LNCAP (cell line): ENCODE data around the gene GLYR1.

Experiments
- TF ChIP-seq, protein P1 (sequence below): fragments of 450-650 bp; IDR thresholded peaks from 2 replicates; pipeline ENCODE4 v1.5.1; 2017; ENCODE audit warnings: mild to moderate bottlenecking

The GLYR1 gene

GRCh38 chr16:4883501-4883900 is 36.4 kb upstream of the GLYR1 start:
- TF ChIP-seq, protein P1, sequence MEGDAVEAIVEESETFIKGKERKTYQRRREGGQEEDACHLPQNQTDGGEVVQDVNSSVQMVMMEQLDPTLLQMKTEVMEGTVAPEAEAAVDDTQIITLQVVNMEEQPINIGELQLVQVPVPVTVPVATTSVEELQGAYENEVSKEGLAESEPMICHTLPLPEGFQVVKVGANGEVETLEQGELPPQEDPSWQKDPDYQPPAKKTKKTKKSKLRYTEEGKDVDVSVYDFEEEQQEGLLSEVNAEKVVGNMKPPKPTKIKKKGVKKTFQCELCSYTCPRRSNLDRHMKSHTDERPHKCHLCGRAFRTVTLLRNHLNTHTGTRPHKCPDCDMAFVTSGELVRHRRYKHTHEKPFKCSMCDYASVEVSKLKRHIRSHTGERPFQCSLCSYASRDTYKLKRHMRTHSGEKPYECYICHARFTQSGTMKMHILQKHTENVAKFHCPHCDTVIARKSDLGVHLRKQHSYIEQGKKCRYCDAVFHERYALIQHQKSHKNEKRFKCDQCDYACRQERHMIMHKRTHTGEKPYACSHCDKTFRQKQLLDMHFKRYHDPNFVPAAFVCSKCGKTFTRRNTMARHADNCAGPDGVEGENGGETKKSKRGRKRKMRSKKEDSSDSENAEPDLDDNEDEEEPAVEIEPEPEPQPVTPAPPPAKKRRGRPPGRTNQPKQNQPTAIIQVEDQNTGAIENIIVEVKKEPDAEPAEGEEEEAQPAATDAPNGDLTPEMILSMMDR, result no peak

DNA sequence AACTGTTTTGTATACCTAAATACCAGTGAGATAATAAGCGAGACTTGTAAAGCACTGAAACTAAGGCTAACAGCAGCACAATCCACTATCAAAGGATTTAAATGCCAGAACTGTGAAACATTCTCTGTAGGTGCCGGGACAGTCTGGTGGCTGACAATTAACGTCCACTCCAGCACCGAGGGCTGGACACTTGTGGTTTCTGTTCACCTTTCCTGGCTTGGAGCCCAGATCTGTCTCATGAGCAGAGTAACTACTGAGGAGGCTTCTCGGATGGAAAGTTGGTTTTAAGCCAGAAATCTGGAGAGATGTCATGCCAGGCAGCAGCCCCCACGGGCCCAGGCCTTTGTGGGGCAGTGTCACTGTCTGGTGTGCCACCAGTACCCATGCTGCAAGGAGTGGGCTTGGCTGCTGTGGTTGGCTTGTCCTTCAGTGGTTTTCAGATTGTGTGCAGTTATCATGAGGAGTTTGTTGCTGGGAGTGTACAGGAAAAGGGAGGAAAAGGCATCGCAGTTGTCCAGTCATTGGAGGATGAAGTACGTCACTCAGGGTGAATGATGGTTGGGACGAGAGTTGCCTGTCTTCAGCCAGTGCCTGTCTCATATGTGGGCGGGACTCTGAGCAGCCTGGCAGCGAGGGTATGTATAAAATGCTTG is 35.7 kb upstream of the GLYR1 start:
- TF ChIP-seq, protein P1, result no peak

- TF ChIP-seq, protein P1, result no peak
Observed at GRCh38 chr16:4882000-4882632, 35.0 kb upstream of the GLYR1 start.

DNA sequence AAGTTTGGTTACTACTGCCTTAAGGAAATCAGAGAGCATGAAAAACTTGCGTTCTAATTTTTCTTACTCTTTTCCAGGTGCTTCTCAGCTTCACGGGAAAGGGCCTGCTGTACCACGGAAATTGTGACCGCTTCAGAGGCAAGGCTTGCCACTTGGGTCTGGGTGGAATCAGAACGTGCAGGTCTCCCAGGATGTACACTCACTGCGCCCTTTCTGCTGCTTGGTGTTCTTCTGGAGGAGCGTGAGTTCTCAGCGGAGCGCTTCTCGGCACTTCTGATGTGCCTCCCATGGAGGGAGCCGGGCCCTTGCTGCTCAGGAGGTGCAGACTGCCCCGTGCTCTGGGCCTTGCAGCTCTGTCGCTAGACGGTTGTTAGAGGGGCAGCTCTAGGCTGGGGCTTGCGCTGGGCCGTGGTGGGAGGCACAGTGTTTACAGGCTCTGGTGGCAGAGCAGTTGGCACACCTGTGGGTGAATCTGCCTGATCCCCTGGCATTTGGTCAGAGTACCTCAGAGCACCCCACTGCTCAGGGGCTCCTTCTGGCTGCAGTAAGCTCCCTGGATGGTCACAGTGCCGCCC is 33.0 kb upstream of the GLYR1 start:
- TF ChIP-seq, protein P1, result no peak

DNA sequence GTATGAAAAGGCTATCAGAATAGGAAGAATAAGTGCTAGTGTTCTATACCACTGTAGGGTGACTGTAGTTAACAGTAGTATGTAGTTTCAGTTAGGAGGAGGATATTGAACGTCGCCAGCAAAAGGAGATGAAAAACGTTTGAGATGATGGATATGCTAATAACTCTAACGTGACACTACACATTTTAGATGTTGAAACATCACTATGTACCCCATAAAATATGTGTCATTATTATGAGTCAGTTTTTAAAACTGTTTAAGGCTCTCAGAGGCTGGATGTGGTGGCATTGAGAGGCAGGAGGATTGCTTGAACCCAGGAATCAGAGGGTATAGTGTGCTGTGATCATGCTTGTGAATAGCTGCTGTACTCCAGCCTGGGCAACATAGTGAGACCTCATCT is 32.0 kb upstream of the GLYR1 start:
- TF ChIP-seq, protein P1, result no peak

DNA sequence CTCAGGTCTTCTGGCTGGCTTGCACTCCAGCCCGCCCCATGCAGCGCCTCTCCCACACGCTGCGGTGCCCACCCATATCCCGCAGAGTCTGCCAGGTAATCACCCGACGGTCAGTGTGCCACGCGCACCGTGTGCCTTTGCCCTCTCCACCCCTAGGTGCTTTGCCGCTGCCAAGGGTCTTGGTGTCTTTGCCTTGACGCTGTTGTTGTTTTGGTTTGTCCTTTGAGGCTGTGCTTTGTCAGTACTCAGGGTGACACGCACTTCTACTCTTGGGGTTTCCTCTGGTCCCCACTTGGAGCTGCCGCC is 30.2 kb upstream of the GLYR1 start:
- TF ChIP-seq, protein P1, result no peak

DNA sequence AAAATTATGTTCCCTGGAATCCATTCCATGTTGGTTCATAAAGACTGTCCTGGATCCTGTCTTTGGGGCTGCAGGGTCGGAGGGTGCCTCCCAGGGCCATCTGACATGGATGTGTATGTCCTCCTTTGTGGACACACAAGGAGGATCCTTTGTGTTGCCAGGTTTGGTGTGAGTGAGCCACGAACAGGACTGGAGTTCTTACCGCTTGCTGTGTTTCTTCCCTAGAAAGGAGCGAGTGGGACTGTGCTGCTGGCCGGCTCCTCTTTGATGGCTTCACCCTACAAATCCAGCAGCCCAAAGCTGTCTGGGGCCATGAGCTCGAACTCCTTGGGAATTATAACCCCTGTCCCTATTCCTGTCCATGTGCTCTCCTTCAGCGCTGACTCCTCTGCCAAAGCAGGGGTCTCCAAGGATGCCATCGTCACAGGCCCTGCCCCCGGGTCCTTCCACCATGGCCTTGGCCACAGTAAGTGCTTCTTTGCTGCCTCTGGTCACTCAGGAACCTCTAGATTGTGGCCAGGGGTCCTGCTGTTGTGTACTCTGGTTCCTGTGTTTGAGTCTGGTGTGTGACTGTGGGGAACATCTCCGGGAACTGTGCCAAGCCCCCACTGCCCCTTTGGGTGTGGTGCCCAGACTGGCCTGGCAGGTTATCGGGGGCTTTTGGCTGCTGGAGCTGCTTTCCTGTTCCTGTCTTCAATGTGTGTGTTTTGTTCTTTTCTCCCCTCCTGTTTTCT is 29.7 kb upstream of the GLYR1 start:
- TF ChIP-seq, protein P1, result no peak
